ENCODE measurements around the gene RNPS1. TPM values are rescaled to one million over a fixed set of nuclear protein-coding genes. Genes with fewer than 3 reads are reported as not detected.
A peak's percentile ranks its signal among the peaks of the same experiment; 100 is the strongest.

RNPS1 gene
- total RNA-seq, 1 donor from 2014 or later, result 98.6 TPM

GRCh38 chr16:2207872-2208271 lies 60.1 kb downstream of the RNPS1 start:
- no peaks in the 10 kb centered on the region for H3K9me3 ChIP-seq
- TF ChIP-seq CTCF (IDR thresholded peaks at IDR 0.05), result no peak
- no peak overlapping the region for H3K27ac ChIP-seq
- DNase-seq (no peak), ATAC-seq (no peak)
- H3K27me3 ChIP-seq (ENCODE audit: low read depth), result no peaks in the 10 kb centered on the region
- intact Hi-C loops (cut with DNase I), result no loop called here
- no peak overlapping the region for H3K4me3 ChIP-seq
- peaks cover 35% of the 10 kb centered on the region for H3K4me1 ChIP-seq
- peaks cover 40% of the 10 kb centered on the region for H3K36me3 ChIP-seq

GRCh38 chr16:2206780-2207433 lies 61.0 kb downstream of the RNPS1 start:
- H3K4me1 ChIP-seq, result peaks cover 25% of the 10 kb centered on the region
- peaks cover 34% of the 10 kb centered on the region for H3K36me3 ChIP-seq
- no peaks in the 10 kb centered on the region for H3K27me3 ChIP-seq (ENCODE audit: low read depth)
- no peak overlapping the region for H3K27ac ChIP-seq
- intact Hi-C loops (cut with DNase I), result no loop called here
- peak; percentile 49 for DNase-seq
- no peak for TF ChIP-seq CTCF (IDR thresholded peaks at IDR 0.05)
- no peaks in the 10 kb centered on the region for H3K9me3 ChIP-seq
- no peak overlapping the region for H3K4me3 ChIP-seq
- no peak for ATAC-seq

GRCh38 chr16:2206420-2206779 lies 61.5 kb downstream of the RNPS1 start:
- peak overlapping the region; percentile 86 for H3K4me3 ChIP-seq
- TF ChIP-seq CTCF (IDR thresholded peaks at IDR 0.05), result no peak
- intact Hi-C loops (cut with DNase I), result no loop called here

GRCh38 chr16:2205967-2206313 lies 62.0 kb downstream of the RNPS1 start:
- peak; percentile 8 to 14 for ATAC-seq
- no peak for TF ChIP-seq CTCF (IDR thresholded peaks at IDR 0.05)
- H3K27ac ChIP-seq, result peak overlapping the region; percentile 99
- peak overlapping the region; percentile 86 for H3K4me3 ChIP-seq
- H3K4me1 ChIP-seq, result peaks cover 23% of the 10 kb centered on the region
- H3K27me3 ChIP-seq (ENCODE audit: low read depth), result no peaks in the 10 kb centered on the region
- intact Hi-C loops (cut with DNase I), result no loop called here
- H3K36me3 ChIP-seq, result peaks cover 34% of the 10 kb centered on the region
- DNase-seq, result peak; percentile 59
- no peaks in the 10 kb centered on the region for H3K9me3 ChIP-seq

More at GRCh38 chr16:2206420-2206779, 61.5 kb downstream of the RNPS1 start:
- ATAC-seq (no peak), DNase-seq (peak; percentile 41)
- H3K27ac ChIP-seq, result peak overlapping the region; percentile 99
- no peaks in the 10 kb centered on the region for H3K9me3 ChIP-seq
- peaks cover 23% of the 10 kb centered on the region for H3K4me1 ChIP-seq
- H3K27me3 ChIP-seq (ENCODE audit: low read depth), result no peaks in the 10 kb centered on the region
- peaks cover 34% of the 10 kb centered on the region for H3K36me3 ChIP-seq

GRCh38 chr16:2205104-2205966 lies 62.6 kb downstream of the RNPS1 start, which contains the start of gene MLST8:
Gene MLST8 (plus strand): TSS chr16:2205454. CDS start chr16:2206086, 632 bp downstream.
- no peaks in the 10 kb centered on the region for H3K9me3 ChIP-seq
- ATAC-seq, result peak; percentile 92 to 97

More at GRCh38 chr16:2205104-2205966, 62.6 kb downstream of the RNPS1 start, which contains the start of gene MLST8:
- intact Hi-C loops (cut with DNase I), result no loop called here
- Histone ChIP-seq H3K36me3 (peaks cover 34% of the 10 kb centered on the region), H3K4me1 (peaks cover 23% of the 10 kb centered on the region), H3K4me3 (peak within 1 kb of the TSS; percentile 86), H3K27me3 (ENCODE audit: low read depth) (no peaks in the 10 kb centered on the region), H3K27ac (peak within 1 kb of the TSS; percentile 99)
- DNase-seq, result peak; percentile 91
- TF ChIP-seq CTCF (IDR thresholded peaks at IDR 0.05), result peak; percentile 38
